HG03565 (cell line): ENCODE data around the gene ETDC.

Experiments
- ATAC-seq: cut with Tn5 transposase; IDR thresholded peaks from one replicate; pipeline ENCODE4 v1.9.1; 2021; ENCODE audit warnings: mild to moderate bottlenecking, moderate library complexity; ENCODE audit not compliant: unreplicated experiment

The ETDC gene

DNA sequence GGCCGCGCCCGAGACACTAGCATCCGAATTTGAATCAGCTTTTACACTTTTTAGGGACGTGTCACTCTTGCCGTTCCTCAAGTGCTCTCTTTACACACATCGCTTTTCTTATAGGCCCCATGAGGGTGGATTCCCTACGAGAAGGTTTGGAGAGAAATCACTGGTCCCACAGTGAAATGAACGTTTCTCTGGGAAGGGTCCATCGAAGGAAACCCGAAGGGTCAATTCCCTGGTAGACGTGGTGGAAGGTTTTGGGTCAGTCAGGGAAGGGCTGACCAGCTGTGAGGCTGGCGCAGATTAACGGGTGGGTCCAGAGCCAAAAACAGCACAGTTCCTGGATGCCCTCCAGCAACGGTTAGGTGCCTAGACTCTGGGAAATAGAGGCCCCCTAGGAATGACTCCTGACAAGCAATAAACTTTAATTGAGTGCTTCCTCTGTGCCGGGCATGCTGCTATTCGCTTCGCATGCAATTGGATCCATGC, 35.9 kb downstream of the ETDC start:
- ATAC-seq, result no peak

DNA sequence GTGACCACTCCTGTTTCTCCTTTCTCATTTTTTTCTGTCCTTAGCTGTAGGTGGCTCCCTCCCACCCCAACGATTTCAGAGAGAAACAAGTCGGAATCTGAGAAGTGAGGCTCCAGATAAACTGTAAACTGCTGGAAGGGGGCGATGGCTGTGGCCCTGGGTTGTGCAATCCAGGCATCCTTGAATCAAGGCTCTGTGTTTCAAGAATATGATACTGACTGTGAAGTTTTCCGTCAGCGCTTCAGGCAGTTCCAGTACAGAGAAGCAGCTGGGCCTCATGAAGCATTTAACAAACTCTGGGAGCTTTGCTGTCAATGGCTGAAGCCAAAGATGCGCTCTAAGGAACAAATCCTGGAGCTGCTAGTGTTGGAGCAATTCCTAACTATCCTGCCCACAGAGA, 37.7 kb downstream of the ETDC start:
- no peak for ATAC-seq

DNA sequence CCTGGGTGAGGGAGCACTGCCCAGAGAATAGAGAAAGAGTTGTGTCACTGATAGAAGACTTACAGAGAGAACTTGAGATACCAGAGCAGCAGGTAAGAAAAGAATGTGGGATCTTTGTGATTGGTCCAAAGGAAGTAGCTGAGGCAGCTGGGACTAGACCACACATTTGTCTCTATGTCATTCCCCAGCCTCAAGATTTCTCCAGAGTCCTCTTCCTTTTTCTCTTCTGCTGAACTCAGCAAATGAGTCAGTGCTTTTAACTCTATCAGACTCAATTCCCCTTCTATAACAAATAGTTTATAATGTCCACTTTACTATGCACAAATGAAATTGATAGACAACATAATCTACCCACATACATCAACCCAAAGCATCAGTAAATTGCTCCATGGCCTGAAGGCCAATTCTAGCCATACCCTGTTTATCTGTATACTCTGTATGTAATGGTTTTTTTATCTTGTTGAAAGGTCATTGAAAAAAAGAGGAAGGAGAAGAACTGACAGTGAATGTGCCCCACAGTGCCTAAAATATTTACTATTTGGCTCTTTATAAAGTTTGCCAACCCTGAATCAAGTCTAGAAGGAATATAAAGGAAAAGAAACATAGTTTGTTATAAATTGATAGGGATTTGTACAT, 38.2 kb downstream of the ETDC start:
- ATAC-seq, result no peak

DNA sequence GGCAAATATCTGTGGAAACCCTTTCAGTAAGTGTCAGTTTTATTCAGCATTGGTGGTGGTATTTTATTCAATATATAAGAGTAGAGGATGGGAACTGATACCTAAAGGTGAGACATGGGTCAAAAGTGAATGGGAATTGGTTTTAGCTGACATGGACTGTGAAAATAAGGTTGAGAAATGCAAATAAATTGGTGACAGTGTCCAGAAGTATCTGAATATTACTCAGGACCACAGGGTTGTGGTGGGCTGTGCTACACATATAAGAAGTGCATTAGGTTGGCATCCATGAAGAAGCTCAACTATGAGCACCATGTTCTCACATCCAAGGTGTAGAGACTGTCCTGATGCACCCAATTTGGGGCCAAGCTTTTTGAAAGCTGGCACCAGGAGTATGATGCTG, 45.0 kb downstream of the ETDC start:
- ATAC-seq, result no peak
